Neural cell (in vitro differentiated cells): ENCODE data around the gene SCYL1. TPM values are rescaled to one million over a fixed set of nuclear protein-coding genes. Genes with fewer than 3 reads are reported as not detected.

Experiments
- H2AFZ ChIP-seq: fragments of 200-600, 300-800 bp; sonication (generic), shearing (Covaris generic); 2 replicates; pipeline ENCODE4 v1.6.0; 2014; ENCODE audit warnings: low read depth, mild to moderate bottlenecking, antibody characterized with exemption, low read length, moderate library complexity
- H3F3A ChIP-seq: fragments of 200-600 bp; shearing (Covaris generic); 2 replicates; pipeline ENCODE4 v1.6.1; 2016; ENCODE audit warnings: mild to moderate bottlenecking, moderate library complexity, mixed read lengths, antibody characterized with exemption, low read length; ENCODE audit not compliant: insufficient read depth, poor library complexity, severe bottlenecking
- H3K27ac ChIP-seq: fragments of 200-600, 300-800 bp; sonication (generic), shearing (Covaris generic); 2 replicates; pipeline ENCODE4 v1.5.1; 2014; ENCODE audit warnings: mild to moderate bottlenecking, low read length, moderate library complexity
- H3K27me3 ChIP-seq: fragments of 300-800, 200-600 bp; sonication (generic), shearing (Covaris generic); 2 replicates; pipeline ENCODE4 v1.6.0; 2014; ENCODE audit warnings: mild to moderate bottlenecking, low read depth, low read length, moderate library complexity; ENCODE audit not compliant: insufficient read depth
- H3K36me3 ChIP-seq: fragments of 300-800, 200-600 bp; sonication (generic), shearing (Covaris generic); 2 replicates; pipeline ENCODE4 v1.5.1; 2014; ENCODE audit warnings: mild to moderate bottlenecking, antibody characterized with exemption, low read length, moderate library complexity; ENCODE audit not compliant: insufficient read depth
- H3K4me2 ChIP-seq: fragments of 300-800, 200-600 bp; sonication (generic), shearing (Covaris generic); 2 replicates; pipeline ENCODE4 v1.6.0; 2014; ENCODE audit warnings: mild to moderate bottlenecking, low read length
- H3K4me3 ChIP-seq: fragments of 300-800, 200-600 bp; sonication (generic), shearing (Covaris generic); 2 replicates; pipeline ENCODE4 v1.5.1; 2014; ENCODE audit warnings: mild to moderate bottlenecking, low read length, moderate library complexity
- H3K79me2 ChIP-seq: fragments of 200-600 bp; shearing (Covaris generic); replicated peaks from 2 replicates; pipeline ENCODE4 v1.6.0; 2014; ENCODE audit warnings: mild to moderate bottlenecking, low read length, moderate library complexity; ENCODE audit not compliant: insufficient read depth
- H3K9ac ChIP-seq: fragments of 300-800, 200-600 bp; sonication (generic), shearing (Covaris generic); 2 replicates; pipeline ENCODE4 v1.6.1; 2016; ENCODE audit warnings: mild to moderate bottlenecking, low read length, mixed read lengths
- H3K9me2 ChIP-seq: fragments of 200-600 bp; shearing (Covaris generic); 2 replicates; pipeline ENCODE4 v1.6.1; 2016; ENCODE audit warnings: mild to moderate bottlenecking, low read length, mixed read lengths; ENCODE audit not compliant: insufficient read depth
- H3K9me3 ChIP-seq: fragments of 200-600, 300-800 bp; sonication (generic), shearing (Covaris generic); 2 replicates; pipeline ENCODE4 v1.6.1; 2016; ENCODE audit warnings: mild to moderate bottlenecking, mixed run types, low read length, moderate library complexity, mixed read lengths
- H4K20me1 ChIP-seq: fragments of 200-600 bp; shearing (Covaris generic); 2 replicates; pipeline ENCODE4 v1.6.1; 2016; ENCODE audit warnings: mild to moderate bottlenecking, mixed run types; ENCODE audit not compliant: insufficient read depth
- EP300 ChIP-seq: fragments of 450-650 bp; conservative IDR thresholded peaks from 2 replicates; pipeline ENCODE4 v1.6.1; 2014; ENCODE audit warnings: antibody characterized with exemption, mild to moderate bottlenecking, moderate library complexity; ENCODE audit not compliant: poor library complexity, severe bottlenecking
- EZH2 ChIP-seq: fragments of 200-600, 300-800 bp; shearing (Covaris generic), sonication (generic); IDR thresholded peaks from 2 replicates; pipeline ENCODE4 v1.6.1; 2014; ENCODE audit warnings: antibody characterized with exemption, low read length, borderline replicate concordance, mild to moderate bottlenecking; ENCODE audit not compliant: insufficient read depth, poor library complexity, severe bottlenecking
- MXI1 ChIP-seq: fragments of 450-650 bp; conservative IDR thresholded peaks from 2 replicates; pipeline ENCODE4 v1.6.1; 2014; ENCODE audit warnings: antibody characterized with exemption, mild to moderate bottlenecking; ENCODE audit not compliant: poor library complexity, severe bottlenecking
- POLR2AphosphoS5 ChIP-seq: IDR thresholded peaks from 2 replicates; pipeline ENCODE4 v1.6.1; 2012
- RAD21 ChIP-seq: fragments of 450-650 bp; conservative IDR thresholded peaks from 2 replicates; pipeline ENCODE4 v1.6.1; 2014; ENCODE audit warnings: antibody characterized with exemption, mild to moderate bottlenecking, moderate library complexity
- SMC3 ChIP-seq: fragments of 450-650 bp; conservative IDR thresholded peaks from 2 replicates; pipeline ENCODE4 v1.6.1; 2014; ENCODE audit warnings: antibody characterized with exemption, mild to moderate bottlenecking, moderate library complexity; ENCODE audit not compliant: poor library complexity
- TAF1 ChIP-seq: IDR thresholded peaks from 2 replicates; pipeline ENCODE4 v1.6.1; 2012; ENCODE audit warnings: low read depth
- polyA plus RNA-seq: library from polyadenylated mRNA; depleted of rRNA; stranded (reverse); fragments of >200 nt; gene quantifications from 2 replicates; pipeline ENCODE4 v1.2.3, GENCODE V29; 2014
- TF ChIP-seq, protein P1 (sequence below): IDR thresholded peaks from 2 replicates; pipeline ENCODE4 v1.6.1; 2012; ENCODE audit warnings: borderline replicate concordance
- TF ChIP-seq, protein P2 (sequence below): fragments of 450-650 bp; IDR thresholded peaks from 2 replicates; pipeline ENCODE4 v1.5.1; 2014; ENCODE audit warnings: antibody characterized with exemption, mild to moderate bottlenecking, moderate library complexity; ENCODE audit not compliant: poor library complexity, severe bottlenecking

Gene SCYL1
- polyA plus RNA-seq, 1 donor from 2014 or later, result 48.3 TPM

DNA sequence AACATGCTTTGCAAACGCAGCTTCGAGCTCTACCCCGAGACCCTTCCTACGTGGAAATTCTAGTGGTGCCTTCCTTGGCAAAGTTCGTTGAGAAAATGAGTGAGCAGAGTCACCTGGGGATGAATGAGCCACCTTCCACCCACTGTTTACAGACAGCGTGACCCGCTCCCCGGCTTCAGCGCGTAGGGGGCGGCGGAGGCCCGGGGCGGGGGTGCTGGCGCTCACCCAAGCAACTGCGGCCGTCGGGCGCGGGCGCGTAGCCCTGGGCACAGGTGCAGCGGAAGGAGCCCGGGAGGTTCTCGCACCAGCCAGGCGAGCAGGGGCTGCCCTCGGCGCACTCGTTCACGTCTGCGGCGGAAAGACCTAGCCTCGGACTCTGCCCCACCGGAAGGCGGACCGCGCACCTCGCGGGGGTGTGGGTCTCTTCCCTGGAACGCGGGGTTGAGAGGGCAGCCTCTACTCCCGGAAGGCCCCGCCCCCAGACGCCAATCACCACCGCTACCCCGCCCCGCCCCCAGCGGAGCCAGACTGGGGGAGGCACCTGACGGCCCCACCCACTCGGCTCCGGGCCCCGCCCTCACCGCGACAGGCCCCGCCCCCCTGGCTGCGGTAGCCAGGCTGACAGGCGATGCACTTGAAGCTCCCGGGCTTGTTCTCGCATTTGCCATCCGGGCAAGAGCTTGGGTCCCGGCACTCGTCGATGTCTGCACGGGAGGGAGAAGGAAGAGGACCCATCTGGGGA is 21.5 kb downstream of the SCYL1 start:
- Histone ChIP-seq H3K9ac (no peak overlapping the region), H3K9me3 (no peaks in the 10 kb centered on the region), H3K9me2 (no peaks in the 10 kb centered on the region), H3F3A (no peaks in the 10 kb centered on the region), H3K27me3 (peaks cover 29% of the 10 kb centered on the region), H3K27ac (no peak overlapping the region), H2AFZ (no peak overlapping the region), H3K36me3 (no peaks in the 10 kb centered on the region), H3K4me2 (no peak overlapping the region), H4K20me1 (no peaks in the 10 kb centered on the region), H3K79me2 (no peaks in the 10 kb centered on the region), H3K4me3 (peak overlapping the region; percentile 59)
- TF ChIP-seq TAF1 (no peak), EZH2 (no peak), SMC3 (no peak), POLR2AphosphoS5 (no peak), MXI1 (no peak), RAD21 (no peak), EP300 (no peak)
- TF ChIP-seq, protein P1, sequence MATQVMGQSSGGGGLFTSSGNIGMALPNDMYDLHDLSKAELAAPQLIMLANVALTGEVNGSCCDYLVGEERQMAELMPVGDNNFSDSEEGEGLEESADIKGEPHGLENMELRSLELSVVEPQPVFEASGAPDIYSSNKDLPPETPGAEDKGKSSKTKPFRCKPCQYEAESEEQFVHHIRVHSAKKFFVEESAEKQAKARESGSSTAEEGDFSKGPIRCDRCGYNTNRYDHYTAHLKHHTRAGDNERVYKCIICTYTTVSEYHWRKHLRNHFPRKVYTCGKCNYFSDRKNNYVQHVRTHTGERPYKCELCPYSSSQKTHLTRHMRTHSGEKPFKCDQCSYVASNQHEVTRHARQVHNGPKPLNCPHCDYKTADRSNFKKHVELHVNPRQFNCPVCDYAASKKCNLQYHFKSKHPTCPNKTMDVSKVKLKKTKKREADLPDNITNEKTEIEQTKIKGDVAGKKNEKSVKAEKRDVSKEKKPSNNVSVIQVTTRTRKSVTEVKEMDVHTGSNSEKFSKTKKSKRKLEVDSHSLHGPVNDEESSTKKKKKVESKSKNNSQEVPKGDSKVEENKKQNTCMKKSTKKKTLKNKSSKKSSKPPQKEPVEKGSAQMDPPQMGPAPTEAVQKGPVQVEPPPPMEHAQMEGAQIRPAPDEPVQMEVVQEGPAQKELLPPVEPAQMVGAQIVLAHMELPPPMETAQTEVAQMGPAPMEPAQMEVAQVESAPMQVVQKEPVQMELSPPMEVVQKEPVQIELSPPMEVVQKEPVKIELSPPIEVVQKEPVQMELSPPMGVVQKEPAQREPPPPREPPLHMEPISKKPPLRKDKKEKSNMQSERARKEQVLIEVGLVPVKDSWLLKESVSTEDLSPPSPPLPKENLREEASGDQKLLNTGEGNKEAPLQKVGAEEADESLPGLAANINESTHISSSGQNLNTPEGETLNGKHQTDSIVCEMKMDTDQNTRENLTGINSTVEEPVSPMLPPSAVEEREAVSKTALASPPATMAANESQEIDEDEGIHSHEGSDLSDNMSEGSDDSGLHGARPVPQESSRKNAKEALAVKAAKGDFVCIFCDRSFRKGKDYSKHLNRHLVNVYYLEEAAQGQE, result no peak
- TF ChIP-seq, protein P2, sequence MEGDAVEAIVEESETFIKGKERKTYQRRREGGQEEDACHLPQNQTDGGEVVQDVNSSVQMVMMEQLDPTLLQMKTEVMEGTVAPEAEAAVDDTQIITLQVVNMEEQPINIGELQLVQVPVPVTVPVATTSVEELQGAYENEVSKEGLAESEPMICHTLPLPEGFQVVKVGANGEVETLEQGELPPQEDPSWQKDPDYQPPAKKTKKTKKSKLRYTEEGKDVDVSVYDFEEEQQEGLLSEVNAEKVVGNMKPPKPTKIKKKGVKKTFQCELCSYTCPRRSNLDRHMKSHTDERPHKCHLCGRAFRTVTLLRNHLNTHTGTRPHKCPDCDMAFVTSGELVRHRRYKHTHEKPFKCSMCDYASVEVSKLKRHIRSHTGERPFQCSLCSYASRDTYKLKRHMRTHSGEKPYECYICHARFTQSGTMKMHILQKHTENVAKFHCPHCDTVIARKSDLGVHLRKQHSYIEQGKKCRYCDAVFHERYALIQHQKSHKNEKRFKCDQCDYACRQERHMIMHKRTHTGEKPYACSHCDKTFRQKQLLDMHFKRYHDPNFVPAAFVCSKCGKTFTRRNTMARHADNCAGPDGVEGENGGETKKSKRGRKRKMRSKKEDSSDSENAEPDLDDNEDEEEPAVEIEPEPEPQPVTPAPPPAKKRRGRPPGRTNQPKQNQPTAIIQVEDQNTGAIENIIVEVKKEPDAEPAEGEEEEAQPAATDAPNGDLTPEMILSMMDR, result no peak

DNA sequence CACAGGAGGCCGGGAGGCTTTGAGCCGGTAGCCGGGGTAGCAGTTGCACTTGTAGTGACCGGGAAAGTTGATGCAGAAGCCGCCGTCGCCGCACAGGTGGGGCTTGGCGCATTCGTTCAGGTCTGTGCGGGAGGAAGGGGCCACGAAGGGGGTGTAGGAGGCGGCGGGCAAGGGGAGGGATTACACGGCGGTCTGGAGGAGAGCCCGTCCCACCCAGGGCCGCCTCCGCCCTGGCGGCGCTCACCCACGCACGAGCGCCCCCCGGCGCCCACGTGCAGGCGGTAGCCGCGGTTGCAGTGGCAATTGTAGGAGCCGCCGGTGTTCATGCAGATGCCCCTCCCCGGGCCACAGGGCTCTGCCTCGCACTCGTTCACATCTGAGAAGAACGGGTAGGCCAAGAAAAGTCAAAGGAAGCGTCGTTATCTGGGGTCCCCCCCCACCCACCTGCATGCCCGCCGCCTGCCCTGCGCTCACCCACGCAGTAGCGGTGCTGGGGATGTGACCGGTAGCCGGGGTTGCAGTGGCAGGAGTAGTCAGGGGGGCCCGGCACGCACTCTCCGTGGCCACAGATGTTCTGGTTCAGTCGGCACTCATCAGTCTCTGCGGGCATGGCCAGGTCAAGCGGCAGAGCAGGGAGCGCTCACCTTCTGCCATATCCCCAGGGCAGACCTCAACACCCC is 22.7 kb downstream of the SCYL1 start:
- Histone ChIP-seq H2AFZ (no peak overlapping the region), H3K9me2 (no peaks in the 10 kb centered on the region), H3K27ac (no peak overlapping the region), H3K4me2 (no peak overlapping the region), H3K27me3 (peaks cover 22% of the 10 kb centered on the region), H3K36me3 (no peaks in the 10 kb centered on the region), H3K9ac (no peak overlapping the region), H3K4me3 (no peak overlapping the region), H4K20me1 (no peaks in the 10 kb centered on the region), H3F3A (no peaks in the 10 kb centered on the region), H3K79me2 (no peaks in the 10 kb centered on the region), H3K9me3 (no peaks in the 10 kb centered on the region)
- TF ChIP-seq MXI1 (no peak), POLR2AphosphoS5 (no peak), EP300 (no peak), RAD21 (no peak)
- TF ChIP-seq, protein P2, result no peak
